ENCODE results near the gene UBL3. TPM values are rescaled to one million over a fixed set of nuclear protein-coding genes. Genes with fewer than 3 reads are reported as not detected.

Gene UBL3
- total and polyA plus RNA-seq, 2 of the 8 experiments (the other 6 are each of a cell fraction or from before 2014, with no cell fraction given): 5.3 to 16.1 TPM

GRCh38 chr13:29801737-29802305, 48.6 kb downstream of the UBL3 start:
- Histone ChIP-seq H2BK12ac (ENCODE audit: low read depth, low read length) (peak overlapping the region; percentile 23; the same call in 1 of the 2 replicates), H3K4me1 (replicated peaks in 1 of 4; ENCODE audit: control insufficient read depth in 3 of 4, insufficient read depth in 4 of 4, low read length in 3 of 4) (peaks cover 0 to 9% (median under 1%) of the 10 kb centered on the region in 4 experiments; a peak in 2 of 7 replicates), H3K27me3 (replicated peaks in 1 of 4; ENCODE audit: control insufficient read depth in 3 of 4, extremely low read depth in 1 of 4, insufficient read depth in 3 of 4, low read length in 3 of 4) (no peaks in the 10 kb centered on the region), H4K20me1 (replicated peaks in 1 of 2; ENCODE audit: control insufficient read depth in 1 of 2, insufficient read depth in 2 of 2, low read length in 2 of 2) (peaks cover 2 to 4% of the 10 kb centered on the region in 2 experiments), H3K79me1 (ENCODE audit: low read depth, low read length) (no peaks in the 10 kb centered on the region), H3K36me3 (ENCODE audit: control insufficient read depth in 2 of 4, insufficient read depth in 4 of 4, low read length in 3 of 4) (no peaks in the 10 kb centered on the region), H4K91ac (replicated peaks; ENCODE audit: insufficient read length, low read length) (no peak overlapping the region), H4K5ac (ENCODE audit: insufficient read length, low read depth, low read length) (no peak overlapping the region), H2BK120ac (replicated peaks; ENCODE audit: low read depth, low read length) (no peak overlapping the region), H4K8ac (ENCODE audit: extremely low read depth, insufficient read depth, low read length) (no peak overlapping the region), H3K9me3 (ENCODE audit: insufficient read depth in 2 of 2, low read depth in 1 of 2, low read length in 1 of 2) (no peaks in the 10 kb centered on the region), H2BK5ac (ENCODE audit: low read depth, low read length) (peak overlapping the region; percentile 80), H3K23ac (ENCODE audit: insufficient read length) (no peak overlapping the region), H3K79me2 (ENCODE audit: control insufficient read depth in 1 of 2, insufficient read depth in 2 of 2, low read length in 2 of 2) (peaks cover 0 to 84% of the 10 kb centered on the region in 2 experiments; a peak in 2 of 4 replicates), H2AK5ac (ENCODE audit: low read depth, low read length) (no peak overlapping the region), H2AFZ (ENCODE audit: low read length) (no peak overlapping the region), H3K4me3 (ENCODE audit: extremely low read depth in 1 of 4, insufficient read depth in 2 of 4, low read depth in 3 of 4, low read length in 4 of 4) (no peak overlapping the region), H3K18ac (ENCODE audit: extremely low read depth, low read length) (peak overlapping the region; percentile 5; the same call in 1 of the 2 replicates), H3K14ac (ENCODE audit: insufficient read length) (no peak overlapping the region), H3K4ac (replicated peaks; ENCODE audit: insufficient read length, low read depth, low read length) (no peak overlapping the region), H3K9ac (replicated peaks in 1 of 4; ENCODE audit: extremely low read depth in 1 of 4, low read depth in 3 of 4, low read length in 3 of 4) (no peak overlapping the region), H2BK20ac (ENCODE audit: low read length) (no peak overlapping the region), H3K4me2 (ENCODE audit: insufficient read depth in 1 of 2, low read depth in 2 of 2, low read length in 2 of 2) (no peak overlapping the region), H3K27ac (ENCODE audit: low read depth, low read length) (no peak overlapping the region), H2BK15ac (ENCODE audit: low read length) (no peak overlapping the region), H3K23me2 (ENCODE audit: low read depth, low read length) (no peaks in the 10 kb centered on the region), H3K56ac (replicated peaks; ENCODE audit: insufficient read length, low read depth, low read length) (no peak overlapping the region)
- POLR2A ChIA-PET (ENCODE audit: partially characterized antibody): no interaction called here
- FAIRE-seq (no peak), DNase-seq (ENCODE audit: low read depth in 1 of 2, low spot score in 2 of 2) (no peak)
- CTCF ChIA-PET (ENCODE audit: partially characterized antibody): interaction anchor here (1.5 to 2.5 kb wide), 3 partner anchors 31 to 159 kb away, joined by 4 to 10 read pairs (median 7); no protein-coding TSS in a partner anchor
- 87% methylated on average over 4 of the region's 4 CpGs; no CpG with 5 or more reads in 1 of the 2 experiments for WGBS, 2 experiments (ENCODE audit: extremely low coverage in 1 of 2, insufficient coverage in 1 of 2, insufficient read length in 1 of 2, insufficient replicate concordance in 2 of 2, low coverage in 1 of 2, low lambda C conversion rate in 2 of 2, missing lambda C conversion rate in 1 of 2)
- no peak for TF ChIP-seq TBP (IDR thresholded peaks at IDR 0.05; ENCODE audit: low read depth, low read length)
- no peak for TF ChIP-seq SIN3A (conservative IDR thresholded peaks at IDR 0.05 in 1 of 2, IDR thresholded peaks at IDR 0.05 in 1 of 2; ENCODE audit: low read depth in 1 of 2, low read length in 2 of 2)
- peak in 1 of 3 experiments; percentile 8; a peak in 2 of 4 replicates for TF ChIP-seq CTCF (IDR thresholded peaks at IDR 0.05; ENCODE audit: control extremely low read depth in 1 of 3, insufficient read depth in 1 of 3, low read depth in 1 of 3, low read length in 3 of 3)
- no peak for TF ChIP-seq BRCA1 (IDR thresholded peaks at IDR 0.05; ENCODE audit: low read depth, low read length)
- TF ChIP-seq RAD21 (IDR thresholded peaks at IDR 0.05 in 1 of 2, conservative IDR thresholded peaks at IDR 0.05 in 1 of 2; ENCODE audit: low read depth in 2 of 2, low read length in 2 of 2): peak in 1 of 2 experiments; percentile 47; a peak in 2 of 4 replicates
